Central memory CD4-positive, alpha-beta T cell (primary cell): ENCODE data around the gene MEIOSIN.
A peak's percentile ranks its signal among the peaks of the same experiment; 100 is the strongest.

Source experiments
- DNase-seq: peaks from one replicate; pipeline ENCODE4 v3.0.0; 2022

MEIOSIN gene

GRCh38 chr19:45764945-45765701 lies 31.9 kb downstream of the MEIOSIN start:
- DNase-seq = no peak

GRCh38 chr19:45765702-45766295 lies 32.6 kb downstream of the MEIOSIN start:
- no peak for DNase-seq

DNA sequence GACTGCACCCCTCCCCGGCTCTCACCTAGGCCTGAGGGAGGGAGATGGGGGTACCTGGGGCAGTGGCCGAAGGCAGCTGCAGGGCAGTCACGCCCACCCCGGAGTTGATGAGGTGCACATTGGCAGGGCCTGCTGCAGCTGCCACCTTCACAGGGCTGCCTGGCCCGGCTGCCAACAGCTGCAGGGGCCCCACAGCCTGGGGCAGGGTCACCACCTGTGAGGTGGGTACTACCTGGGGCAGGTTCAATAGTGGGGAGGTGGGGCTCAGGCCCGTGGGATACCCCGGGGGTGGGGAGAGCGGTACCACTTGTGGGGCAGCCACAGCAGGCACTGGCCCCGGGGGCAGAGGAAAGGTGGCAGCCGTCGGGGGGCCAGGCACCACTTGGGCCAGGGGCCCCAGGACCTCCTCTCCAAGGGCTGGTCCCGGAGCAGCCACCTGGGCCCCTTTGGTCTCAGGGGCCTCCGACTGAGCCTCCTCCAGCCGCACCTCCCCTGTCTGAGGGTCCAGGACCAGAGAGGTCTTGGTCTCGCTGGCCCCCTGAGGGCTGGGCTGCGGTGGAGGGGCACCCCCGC lies 33.1 kb downstream of the MEIOSIN start:
- no peak for DNase-seq

GRCh38 chr19:45766869-45767346 lies 33.7 kb downstream of the MEIOSIN start:
- no peak for DNase-seq

DNA sequence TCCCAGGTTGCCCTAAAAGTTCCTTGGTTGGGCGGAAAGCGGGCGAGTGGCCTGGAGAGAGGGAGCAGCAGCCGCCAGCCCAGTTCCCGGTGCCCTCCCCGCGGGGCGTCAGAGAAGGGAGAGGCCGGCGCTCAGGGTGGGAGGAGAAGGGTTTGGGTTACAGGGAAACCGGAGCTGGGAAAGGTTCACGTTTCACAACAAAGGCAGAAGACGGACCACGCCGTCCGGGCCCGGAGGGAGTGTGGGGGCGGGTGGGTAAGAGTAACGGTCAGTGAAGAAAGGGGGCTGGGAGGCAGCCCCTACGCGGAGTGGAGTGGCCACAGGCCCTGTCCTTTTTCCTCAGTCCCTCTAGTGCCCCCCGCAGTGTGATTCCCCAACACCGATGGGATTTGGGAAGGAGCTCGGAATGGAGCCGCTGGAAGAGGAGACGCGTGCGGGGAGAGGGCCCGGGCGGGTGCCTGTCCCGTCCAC lies 34.2 kb downstream of the MEIOSIN start:
- DNase-seq = no peak

- no peak for DNase-seq
Observed at GRCh38 chr19:45767881-45768654, 34.8 kb downstream of the MEIOSIN start.

GRCh38 chr19:45768655-45768983 lies 35.4 kb downstream of the MEIOSIN start:
- peak; percentile 27 for DNase-seq

GRCh38 chr19:45768984-45769782 lies 35.9 kb downstream of the MEIOSIN start, which contains the start of gene SIX5:
Gene SIX5, minus strand, starts transcription at chr19:45769252. Its CDS starts 408 bp downstream, at chr19:45768844.
- DNase-seq = peak; percentile 89

GRCh38 chr19:45769821-45770191 lies 36.6 kb downstream of the MEIOSIN start:
- DNase-seq = peak; percentile 71

GRCh38 chr19:45770192-45771101 lies 37.2 kb downstream of the MEIOSIN start:
- peak; percentile 86 for DNase-seq

GRCh38 chr19:45771311-45771933 lies 38.2 kb downstream of the MEIOSIN start:
- DNase-seq = no peak

GRCh38 chr19:45772130-45772840 lies 39.0 kb downstream of the MEIOSIN start:
- DNase-seq = no peak

DNA sequence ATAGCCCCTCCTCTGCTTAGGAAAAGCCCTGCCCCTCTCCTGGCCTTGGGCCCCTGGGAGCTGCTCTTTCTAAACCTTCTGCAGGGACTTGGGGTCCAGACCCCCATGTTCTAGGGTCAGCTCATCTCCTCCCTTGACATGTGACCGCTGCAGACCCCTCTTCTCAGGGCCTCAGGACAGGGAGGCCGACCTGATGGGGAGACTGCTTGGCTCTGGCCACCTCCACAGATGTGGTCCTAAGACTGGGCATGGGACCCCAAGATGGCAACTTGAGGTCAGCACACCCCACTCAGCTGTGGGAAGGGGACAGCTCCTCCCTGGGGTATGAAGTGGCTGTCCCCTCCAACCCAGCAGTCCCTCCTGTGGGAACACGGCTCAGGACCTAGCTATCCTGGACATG lies 39.7 kb downstream of the MEIOSIN start:
- no peak for DNase-seq

- no peak for DNase-seq
Observed at GRCh38 chr19:45773384-45773783, 40.1 kb downstream of the MEIOSIN start.

- no peak for DNase-seq
Observed at GRCh38 chr19:45774765-45775164, 41.5 kb downstream of the MEIOSIN start.

DNA sequence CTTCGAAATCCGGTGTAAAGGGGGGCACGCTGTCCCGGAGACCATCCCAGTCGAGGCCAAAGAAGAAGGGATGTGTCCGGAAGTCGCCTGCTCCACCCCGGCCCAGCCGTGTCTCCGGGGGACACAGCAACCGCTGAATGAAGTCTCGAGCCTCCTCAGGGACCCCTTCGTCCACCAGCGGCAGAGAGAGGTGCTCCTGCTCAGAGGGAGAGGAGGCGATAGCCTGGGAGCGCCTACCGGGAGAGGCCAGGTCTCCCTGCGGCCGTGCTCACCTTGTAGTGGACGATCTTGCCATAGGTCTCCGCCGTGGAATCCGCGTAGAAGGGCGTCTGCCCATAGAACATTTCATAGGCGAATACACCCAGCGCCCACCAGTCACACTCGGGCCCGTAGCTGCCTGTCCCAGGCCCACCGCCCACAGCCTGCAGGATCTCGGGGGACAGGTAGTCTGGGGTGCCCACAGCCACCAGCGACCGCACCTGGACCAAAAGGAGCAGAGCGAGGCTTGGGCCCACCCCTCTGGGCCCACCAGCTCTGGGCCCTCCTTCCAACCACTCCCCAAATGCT lies 44.2 kb downstream of the MEIOSIN start:
- no peak for DNase-seq

GRCh38 chr19:45778010-45778661 lies 44.9 kb downstream of the MEIOSIN start:
- no peak for DNase-seq

GRCh38 chr19:45779231-45780145 lies 46.2 kb downstream of the MEIOSIN start:
- peak; percentile 57 for DNase-seq
